Mesendoderm (in vitro differentiated cells): ENCODE measurements around the gene NDC80. TPM values are rescaled to one million over a fixed set of nuclear protein-coding genes. Genes with fewer than 3 reads are reported as not detected.
"Not testable (repeated sequence)": the region's sequence is repeated elsewhere in the genome, so short reads cannot be mapped to it uniquely, and the experiment has no call there.

ENCODE experiments used
- DNase-seq: peaks from one replicate; pipeline ENCODE4 v3.0.0; 2013
- H2AK5ac ChIP-seq: 2 replicates; pipeline ENCODE4 v1.6.1; 2013; ENCODE audit warnings: low read length, inconsistent platforms
- H2BK120ac ChIP-seq: 2 replicates; pipeline ENCODE4 v1.6.1; 2013; ENCODE audit warnings: low read depth, mild to moderate bottlenecking, low read length, moderate library complexity, mixed read lengths
- H2BK15ac ChIP-seq: replicated peaks from 2 replicates; pipeline ENCODE4 v1.6.1; 2013; ENCODE audit warnings: low read depth, mild to moderate bottlenecking, moderate library complexity
- H2BK5ac ChIP-seq: 2 replicates; pipeline ENCODE4 v1.6.1; 2013; ENCODE audit warnings: low read length, inconsistent platforms
- H3K18ac ChIP-seq: 2 replicates; pipeline ENCODE4 v1.6.1; 2013; ENCODE audit warnings: mild to moderate bottlenecking, low read length, mixed read lengths
- H3K23ac ChIP-seq: one replicate; pipeline ENCODE4 v1.6.1; 2013; ENCODE audit warnings: low read length
- H3K27ac ChIP-seq: 2 replicates; pipeline ENCODE4 v1.5.1; 2013; ENCODE audit warnings: low read depth, mild to moderate bottlenecking, inconsistent platforms, low read length, moderate library complexity
- H3K27me3 ChIP-seq: 2 replicates; pipeline ENCODE4 v1.6.1; 2013; ENCODE audit warnings: low read length, control low read depth, mild to moderate bottlenecking, inconsistent platforms; ENCODE audit not compliant: insufficient read depth, poor library complexity
- H3K36me3 ChIP-seq: 2 replicates; pipeline ENCODE4 v1.6.1; 2013; ENCODE audit warnings: low read length, inconsistent platforms; ENCODE audit not compliant: control insufficient read depth, insufficient read depth
- H3K4ac ChIP-seq: one replicate; pipeline ENCODE4 v1.6.1; 2013; ENCODE audit warnings: low read depth, mild to moderate bottlenecking, low read length, moderate library complexity
- H3K4me1 ChIP-seq: 2 replicates; pipeline ENCODE4 v1.6.1; 2013; ENCODE audit warnings: low read depth, low read length, inconsistent platforms; ENCODE audit not compliant: control insufficient read depth
- H3K4me2 ChIP-seq: 2 replicates; pipeline ENCODE4 v1.6.1; 2013; ENCODE audit warnings: low read length
- H3K4me3 ChIP-seq: 2 replicates; pipeline ENCODE4 v1.5.1; 2013; ENCODE audit warnings: mild to moderate bottlenecking, low read length
- H3K56ac ChIP-seq: one replicate; pipeline ENCODE4 v1.6.1; 2013; ENCODE audit warnings: low read length
- H3K79me1 ChIP-seq: 2 replicates; pipeline ENCODE4 v1.6.1; 2013; ENCODE audit warnings: low read length, inconsistent platforms
- H3K79me2 ChIP-seq: 2 replicates; pipeline ENCODE4 v1.6.1; 2013; ENCODE audit warnings: mild to moderate bottlenecking, low read length; ENCODE audit not compliant: control insufficient read depth, insufficient read depth
- H3K9ac ChIP-seq: 2 replicates; pipeline ENCODE4 v1.6.1; 2013; ENCODE audit warnings: low read length, inconsistent platforms
- H4K5ac ChIP-seq: one replicate; pipeline ENCODE4 v1.6.1; 2013; ENCODE audit warnings: low read length
- H4K8ac ChIP-seq: one replicate; pipeline ENCODE4 v1.6.1; 2013; ENCODE audit warnings: low read depth, mild to moderate bottlenecking, control low read depth, low read length, moderate library complexity
- WGBS: extraction: QIAGEN DNeasy Blood & Tissue Kit; methylation state at CpG from one replicate; pipeline ENCODE4 v1.1.7; 2013; ENCODE audit warnings: low lambda C conversion rate, missing lambda C conversion rate; ENCODE audit not compliant: insufficient coverage; ENCODE audit errors: extremely low coverage; 5-methylcytosine and 5-hydroxymethylcytosine counted together
- polyA plus RNA-seq, 2 experiments: library from polyadenylated mRNA; stranded (reverse); fragments of 200-250 nt; gene quantifications; one replicate each; pipeline ENCODE4 v1.2.3, GENCODE V29; 2013

NDC80 gene
- polyA plus RNA-seq (2013, experiment 1 of 2), result 33.0 TPM
- 33.3 TPM for polyA plus RNA-seq (2013, experiment 2 of 2)

DNA sequence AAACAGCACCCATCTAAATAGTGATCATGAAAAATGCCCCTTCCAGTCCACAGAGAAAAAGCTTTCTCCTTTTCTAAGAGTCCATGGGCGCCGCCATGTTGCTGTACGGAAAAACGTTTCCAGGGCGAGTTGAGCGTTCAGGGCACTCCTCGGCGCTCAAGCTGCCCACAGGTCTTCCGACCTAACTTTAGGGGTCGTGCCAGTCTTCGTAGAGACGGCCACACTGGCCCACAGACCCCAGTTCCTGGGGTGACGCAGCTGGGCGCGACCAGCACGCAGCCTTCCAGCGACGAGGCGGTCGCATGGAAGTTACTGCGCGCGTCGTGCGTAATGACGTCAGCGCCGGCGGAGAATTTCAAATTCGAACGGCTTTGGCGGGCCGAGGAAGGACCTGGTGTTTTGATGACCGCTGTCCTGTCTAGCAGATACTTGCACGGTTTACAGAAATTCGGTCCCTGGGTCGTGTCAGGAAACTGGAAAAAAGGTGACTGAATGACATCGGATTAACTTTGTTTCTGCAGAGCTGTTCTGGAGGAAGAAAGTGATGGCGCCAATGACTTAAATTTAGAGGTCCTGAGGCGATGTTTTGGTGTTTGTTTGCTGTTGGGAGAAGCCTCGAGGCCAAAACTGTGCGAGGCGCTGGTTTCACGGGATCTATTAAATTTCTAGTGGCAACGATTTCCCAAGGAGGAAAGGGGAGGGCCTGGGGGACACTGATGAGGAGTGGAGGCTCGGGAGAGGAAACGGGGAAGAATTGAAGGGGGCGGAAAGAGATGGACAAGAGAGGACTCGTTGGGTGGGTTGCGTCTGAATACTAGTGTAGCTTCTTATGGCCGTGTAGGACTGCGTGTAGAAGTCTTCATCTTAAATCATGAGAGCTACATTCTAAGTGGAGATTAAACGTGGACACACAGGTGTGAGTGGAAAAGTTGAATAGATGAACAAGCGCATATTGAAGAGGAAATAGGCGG is at the start of gene NDC80, which contains the start of gene METTL4:
NDC80 (plus strand) TSS at position 358 of the 971 bp plus-strand sequence. CDS start 1,429 bp downstream, outside the sequence.
METTL4 (minus strand) TSS at position 306 of the 971 bp plus-strand sequence. CDS start 4,289 bp downstream, outside the sequence.
- H3K23ac ChIP-seq, result no peak within 1 kb of the TSS
- H2BK120ac ChIP-seq, result no peak within 1 kb of the TSS
- peak; percentile 97 for DNase-seq
- H2BK5ac ChIP-seq, result peak within 1 kb of the TSS; percentile 81
- peak within 1 kb of the TSS; percentile 33 for H3K18ac ChIP-seq
- peak within 1 kb of the TSS; percentile 52 for H4K5ac ChIP-seq
- H3K36me3 ChIP-seq, result no peaks in the 10 kb centered on the region
- peaks cover 7% of the 10 kb centered on the region for H3K4me1 ChIP-seq
- H3K56ac ChIP-seq, result peak within 1 kb of the TSS; percentile 89
- peak within 1 kb of the TSS; percentile 75 for H3K4ac ChIP-seq
- H3K27me3 ChIP-seq, result no peaks in the 10 kb centered on the region
- H3K9ac ChIP-seq, result peak within 1 kb of the TSS; percentile 97
- peaks cover 30% of the 10 kb centered on the region for H3K79me2 ChIP-seq
- H2AK5ac ChIP-seq, result no peak within 1 kb of the TSS
- peak within 1 kb of the TSS; percentile 42 for H3K27ac ChIP-seq
- no CpG with 5 or more reads among the region's 55 CpGs for WGBS
- no peak within 1 kb of the TSS for H4K8ac ChIP-seq
- peak within 1 kb of the TSS; percentile 97 for H3K4me3 ChIP-seq
- no peak within 1 kb of the TSS for H2BK15ac ChIP-seq
- peak within 1 kb of the TSS; percentile 84 for H3K4me2 ChIP-seq
- H3K79me1 ChIP-seq, result peaks cover 6% of the 10 kb centered on the region

DNA sequence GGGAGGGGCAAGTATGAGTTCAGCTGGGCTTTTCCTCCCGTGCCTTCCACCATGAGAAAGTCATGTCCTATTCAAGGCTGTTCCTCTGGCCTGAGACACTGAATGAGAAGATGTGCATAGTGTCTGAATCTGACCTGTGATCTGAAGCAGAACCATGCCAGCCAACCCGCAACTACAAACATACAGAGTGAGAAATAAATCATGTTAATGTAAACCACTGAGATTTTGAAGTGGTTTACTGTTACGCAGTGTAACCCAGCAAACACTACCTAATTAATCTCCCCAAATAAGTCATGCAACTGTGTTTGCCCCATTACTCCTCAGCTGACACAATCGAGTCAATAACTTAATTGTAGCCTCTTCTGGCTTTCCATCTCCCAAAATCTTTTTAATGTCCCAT is 49.2 kb upstream of the NDC80 start:
- Histone ChIP-seq H2AK5ac (no peak overlapping the region), H2BK120ac (peak overlapping the region; percentile 74), H3K27ac (no peak overlapping the region), H3K56ac (no peak overlapping the region), H3K4me1 (no peaks in the 10 kb centered on the region), H2BK15ac (no peak overlapping the region), H4K5ac (no peak overlapping the region), H3K4me2 (no peak overlapping the region), H3K18ac (no peak overlapping the region), H3K79me1 (no peaks in the 10 kb centered on the region), H3K27me3 (no peaks in the 10 kb centered on the region), H4K8ac (no peak overlapping the region), H3K36me3 (no peaks in the 10 kb centered on the region), H3K4ac (no peak overlapping the region), H3K79me2 (no peaks in the 10 kb centered on the region), H3K4me3 (no peak overlapping the region), H3K23ac (no peak overlapping the region), H3K9ac (no peak overlapping the region), H2BK5ac (no peak overlapping the region)
- DNase-seq, result no peak
- WGBS, result no CpG with 5 or more reads among the region's 4 CpGs

DNA sequence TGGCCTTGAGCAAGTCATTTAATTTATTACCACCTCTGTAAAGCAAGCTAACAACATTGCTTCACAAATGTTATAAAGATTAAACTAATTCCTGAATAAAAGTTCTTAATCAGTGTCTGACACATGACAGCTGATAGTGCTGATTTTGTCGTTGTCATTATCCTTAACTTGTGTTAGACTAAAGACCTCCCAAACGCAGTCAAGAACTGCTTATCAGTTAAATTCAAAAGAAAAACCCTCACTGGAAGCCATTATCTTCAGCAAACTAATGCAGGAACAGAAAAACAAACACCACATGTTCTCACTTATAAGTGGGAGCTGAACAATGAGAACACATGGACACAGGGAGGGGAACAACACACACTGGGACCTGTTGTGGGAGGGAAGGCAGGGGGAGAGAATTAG is 46.6 kb upstream of the NDC80 start:
- not testable (repeated sequence) for H3K23ac ChIP-seq, H3K18ac ChIP-seq, H3K4me3 ChIP-seq, H3K4ac ChIP-seq, H2AK5ac ChIP-seq, H3K56ac ChIP-seq, H3K79me2 ChIP-seq, H3K4me2 ChIP-seq, H3K4me1 ChIP-seq, H2BK15ac ChIP-seq, H3K79me1 ChIP-seq, H3K9ac ChIP-seq, H3K27ac ChIP-seq, H2BK5ac ChIP-seq, H4K5ac ChIP-seq, H2BK120ac ChIP-seq, H4K8ac ChIP-seq, H3K36me3 ChIP-seq, H3K27me3 ChIP-seq
- DNase-seq, result peak; percentile 80
- no CpG with 5 or more reads among the region's 2 CpGs for WGBS

DNA sequence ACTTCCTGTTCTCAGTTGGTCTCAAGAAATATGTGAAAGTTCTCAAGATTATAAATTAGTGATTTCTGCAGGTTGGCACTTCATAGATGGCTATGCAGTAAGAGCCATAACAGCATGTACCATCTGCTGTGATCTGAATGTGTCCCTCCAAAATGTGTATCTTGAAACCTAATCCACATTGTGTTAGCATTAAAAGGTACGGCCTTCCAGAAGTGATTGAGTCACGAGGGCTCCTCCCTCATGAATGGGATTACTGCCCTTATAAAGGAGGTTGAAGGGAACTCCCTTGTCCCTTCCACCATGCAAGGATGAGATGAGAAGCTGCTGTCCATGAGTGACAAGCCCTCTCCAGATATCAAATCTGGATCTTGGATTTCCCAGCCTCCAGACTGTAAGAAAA is 45.0 kb upstream of the NDC80 start:
- Histone ChIP-seq H4K8ac (no peak overlapping the region), H2BK5ac (no peak overlapping the region), H3K23ac (no peak overlapping the region), H2AK5ac (no peak overlapping the region), H3K4me3 (no peak overlapping the region), H3K36me3 (no peaks in the 10 kb centered on the region), H3K27ac (no peak overlapping the region), H3K79me1 (no peaks in the 10 kb centered on the region), H3K27me3 (no peaks in the 10 kb centered on the region), H3K79me2 (no peaks in the 10 kb centered on the region), H2BK15ac (no peak overlapping the region), H4K5ac (no peak overlapping the region), H3K4me2 (no peak overlapping the region), H3K4ac (peak overlapping the region; percentile 36), H3K18ac (no peak overlapping the region), H3K56ac (no peak overlapping the region), H3K9ac (no peak overlapping the region), H2BK120ac (no peak overlapping the region), H3K4me1 (no peaks in the 10 kb centered on the region)
- no peak for DNase-seq
- no CpG with 5 or more reads among the region's 2 CpGs for WGBS

DNA sequence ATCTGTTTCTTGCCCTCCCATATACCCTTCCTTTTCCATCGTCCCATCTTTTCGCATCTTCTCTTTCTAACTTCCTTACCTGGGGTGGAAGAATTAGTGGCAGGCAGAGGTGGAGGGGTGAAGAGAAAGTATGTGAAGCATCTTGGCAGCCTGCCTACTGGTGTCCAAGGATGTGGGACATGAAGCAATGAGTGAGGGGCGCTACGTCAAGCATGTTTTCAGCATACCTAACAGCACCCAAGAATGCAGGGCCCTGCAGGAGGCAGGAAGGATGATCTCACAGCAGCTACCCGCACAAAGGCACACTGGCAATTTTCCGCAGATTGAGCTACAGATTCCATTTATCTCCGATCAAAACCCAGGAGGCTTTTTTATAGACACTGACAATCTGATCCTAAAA is 42.2 kb upstream of the NDC80 start:
- no peak overlapping the region for H3K4ac ChIP-seq
- no peak overlapping the region for H3K23ac ChIP-seq
- no peaks in the 10 kb centered on the region for H3K27me3 ChIP-seq
- no peak overlapping the region for H3K56ac ChIP-seq
- 100% methylated on average over 2 of the region's 7 CpGs for WGBS
- H4K8ac ChIP-seq, result no peak overlapping the region
- no peaks in the 10 kb centered on the region for H3K79me1 ChIP-seq
- no peak overlapping the region for H3K4me2 ChIP-seq
- no peak overlapping the region for H2BK120ac ChIP-seq
- no peaks in the 10 kb centered on the region for H3K36me3 ChIP-seq
- H2AK5ac ChIP-seq, result no peak overlapping the region
- no peaks in the 10 kb centered on the region for H3K79me2 ChIP-seq
- no peak overlapping the region for H2BK15ac ChIP-seq
- no peaks in the 10 kb centered on the region for H3K4me1 ChIP-seq
- no peak overlapping the region for H2BK5ac ChIP-seq
- H3K18ac ChIP-seq, result no peak overlapping the region
- H3K4me3 ChIP-seq, result no peak overlapping the region
- no peak overlapping the region for H4K5ac ChIP-seq
- no peak overlapping the region for H3K27ac ChIP-seq
- DNase-seq, result peak; percentile 83
- H3K9ac ChIP-seq, result no peak overlapping the region
